ENCODE results near the gene ACAP1.

- TF ChIP-seq POLR2A (IDR thresholded peaks at IDR 0.05) (no peak), CTCF (IDR thresholded peaks at IDR 0.05) (no peak), POLR2AphosphoS5 (IDR thresholded peaks at IDR 0.05) (no peak), EP300 (IDR thresholded peaks at IDR 0.05) (no peak)
Observed at GRCh38 chr17:7379134-7379533, 42.8 kb downstream of the ACAP1 start.

Measured in upper lobe of left lung (tissue), 4 donors.